ENCODE results near the gene VPS72.
A peak's percentile ranks its signal among the peaks of the same experiment; 100 is the strongest.

The VPS72 gene

DNA sequence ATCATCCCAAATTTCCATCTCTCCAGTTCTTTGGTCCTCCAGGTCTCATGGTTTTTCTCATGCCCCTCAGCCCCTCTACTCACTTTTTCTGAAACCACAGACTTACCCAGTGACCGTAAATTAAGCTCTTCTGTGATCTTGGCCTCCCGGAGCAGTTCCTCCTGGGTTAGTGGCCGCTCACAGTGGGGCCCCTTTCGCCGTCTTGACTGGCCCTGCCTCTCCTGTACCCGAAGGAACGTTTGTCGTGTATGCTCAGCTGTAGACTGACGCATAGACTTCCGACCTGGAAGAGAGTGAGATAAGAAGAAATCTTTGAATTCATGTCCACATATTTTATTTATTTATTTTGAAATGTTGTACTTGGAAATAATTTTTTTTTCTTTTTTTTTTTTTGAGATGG, 5.8 kb downstream of the VPS72 start:
- no peak for DNase-seq

DNA sequence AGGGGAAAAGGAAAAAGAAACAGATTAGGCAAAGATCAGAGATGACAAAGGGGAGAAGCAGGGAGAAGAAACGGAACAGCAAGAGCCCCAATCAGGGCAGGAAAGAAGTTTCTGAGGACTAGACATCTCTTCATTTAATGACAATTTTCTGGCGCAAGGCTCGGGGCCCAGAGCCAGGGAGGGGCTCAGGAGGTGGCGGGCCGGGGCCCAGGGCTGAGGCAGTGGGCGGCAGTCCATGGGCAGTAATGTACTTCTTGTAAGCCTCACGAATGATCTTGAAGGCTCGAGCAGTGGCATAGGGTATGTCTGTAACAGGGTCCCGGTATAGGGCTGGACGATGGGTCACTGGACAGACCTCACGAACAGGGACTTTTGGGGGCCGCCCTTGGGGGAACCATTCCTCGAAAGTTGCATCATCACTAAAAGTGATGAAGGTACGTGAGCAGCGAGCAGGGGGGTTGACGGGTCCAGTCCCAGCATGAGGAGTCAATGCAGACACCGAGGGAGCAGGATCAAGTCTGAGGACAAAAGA, 13.4 kb downstream of the VPS72 start:
- DNase-seq: no peak

DNA sequence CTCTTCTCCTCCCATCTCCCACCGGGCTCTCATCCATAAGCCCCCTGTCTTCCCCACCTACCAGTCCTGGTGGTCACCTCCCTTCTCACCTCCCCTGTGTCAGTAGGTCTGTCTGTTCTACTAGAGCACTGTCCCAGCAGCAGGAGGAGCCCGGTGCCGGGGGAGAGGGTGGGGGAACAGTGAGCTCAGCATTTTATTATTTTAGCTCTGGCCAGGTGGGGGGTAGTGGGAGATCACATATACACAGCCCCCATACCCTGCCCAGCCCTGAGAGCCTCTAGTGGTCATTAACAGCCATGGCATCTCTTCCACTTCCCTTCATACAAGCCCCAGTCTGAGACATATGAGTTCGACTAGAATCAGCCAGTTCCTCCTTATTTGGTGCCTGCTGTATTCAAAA, 14.1 kb downstream of the VPS72 start, which contains the start of gene TMOD4:
TSS of gene TMOD4 (minus strand) at position 119 of the 400 bp plus-strand sequence. CDS start 1,106 bp downstream, outside the sequence.
- DNase-seq: no peak

DNA sequence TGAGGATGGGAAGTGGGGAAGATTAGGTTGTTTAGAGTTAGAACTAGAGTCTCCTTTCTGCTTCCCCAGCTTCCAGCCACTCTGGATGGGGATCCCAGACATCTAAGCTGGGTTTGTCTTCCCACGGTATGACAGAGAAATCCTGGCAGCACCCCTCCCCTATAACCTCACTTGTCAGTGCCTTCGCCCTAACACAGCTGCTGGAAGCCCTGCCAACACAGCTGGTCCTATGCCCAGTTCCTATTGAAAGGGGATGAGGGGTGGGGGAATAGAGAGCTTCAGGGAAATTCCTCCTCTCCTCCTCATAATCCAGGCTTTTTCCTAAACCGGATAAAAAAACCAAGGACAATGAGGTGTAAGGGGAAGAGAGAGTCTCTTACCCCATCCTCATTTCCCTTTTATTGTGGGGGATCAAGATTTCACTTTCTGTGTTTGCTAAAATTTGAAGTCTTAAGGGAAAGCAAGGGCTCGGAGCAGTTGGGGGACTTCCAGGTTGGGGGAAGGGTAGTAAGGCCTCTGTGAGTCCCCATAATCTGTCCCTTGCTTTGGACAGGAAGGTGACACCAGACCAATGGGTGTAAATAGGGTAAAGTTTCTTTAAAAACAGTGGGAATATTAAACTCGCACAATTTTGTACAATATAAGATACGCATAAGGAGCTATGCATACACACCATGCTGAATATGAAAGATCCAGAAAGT, 14.8 kb downstream of the VPS72 start:
- no peak for DNase-seq

DNA sequence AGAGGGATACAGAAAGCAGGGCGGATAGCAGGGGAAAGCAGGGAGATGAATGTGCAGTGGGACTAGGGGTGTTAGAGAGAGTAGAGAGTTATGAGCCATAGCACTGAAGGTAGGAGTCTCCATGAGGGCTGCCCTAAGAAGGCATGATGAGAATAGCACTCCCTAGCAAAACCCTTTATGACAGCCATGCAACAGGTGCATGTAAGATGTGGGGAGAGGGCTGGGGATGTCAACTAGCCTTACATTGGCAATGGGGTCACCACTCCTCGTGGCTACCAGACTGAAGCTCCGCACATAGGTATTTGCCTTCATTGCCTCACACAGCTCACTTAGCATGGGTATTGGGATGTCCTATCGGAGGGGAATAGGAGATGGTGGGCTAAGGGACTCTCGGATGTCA, 18.8 kb downstream of the VPS72 start:
- no peak for DNase-seq

DNA sequence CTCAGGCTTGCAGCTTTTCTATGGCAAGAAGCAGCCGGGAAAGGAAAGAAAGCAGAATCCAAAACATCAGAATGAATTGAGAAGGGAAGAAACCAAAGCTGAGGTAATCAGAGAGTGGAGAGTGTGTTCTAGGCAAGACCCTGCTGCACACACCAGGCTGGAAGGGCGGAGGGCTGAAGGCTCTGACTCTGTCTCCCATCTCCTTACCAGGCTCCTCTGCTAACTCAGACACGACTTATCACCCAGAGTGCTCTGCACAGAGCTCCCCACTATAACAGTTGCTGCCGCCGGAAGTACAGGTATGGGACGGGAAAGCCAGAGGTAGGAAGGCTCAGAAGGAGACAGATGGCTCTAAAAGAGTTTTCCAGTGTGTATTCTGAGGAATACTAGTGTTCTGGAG, 22.9 kb downstream of the VPS72 start:
- DNase-seq: no peak

DNA sequence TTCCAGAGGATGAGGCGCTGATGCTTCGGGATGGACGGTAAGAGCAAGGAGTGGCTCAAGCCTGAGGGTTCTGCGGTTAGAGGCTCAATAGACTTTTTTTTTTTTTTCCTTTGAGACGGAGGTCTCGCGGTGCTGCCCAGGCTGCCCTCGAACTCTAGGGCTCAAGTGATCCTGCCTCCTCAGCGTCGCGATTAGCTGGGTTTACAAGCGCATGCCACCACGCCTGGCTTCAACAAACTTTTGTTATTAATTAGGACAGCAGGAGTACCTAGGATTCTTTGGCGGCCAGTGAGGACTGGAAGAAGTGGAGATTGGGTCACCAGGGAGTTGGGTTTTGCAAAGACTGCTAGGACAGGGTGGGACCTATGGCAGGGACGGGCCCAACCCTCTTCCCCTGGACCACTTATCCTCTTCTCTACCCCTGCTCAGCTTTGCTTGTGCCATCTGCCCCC, 23.5 kb downstream of the VPS72 start:
- DNase-seq: peak; percentile 73

DNA sequence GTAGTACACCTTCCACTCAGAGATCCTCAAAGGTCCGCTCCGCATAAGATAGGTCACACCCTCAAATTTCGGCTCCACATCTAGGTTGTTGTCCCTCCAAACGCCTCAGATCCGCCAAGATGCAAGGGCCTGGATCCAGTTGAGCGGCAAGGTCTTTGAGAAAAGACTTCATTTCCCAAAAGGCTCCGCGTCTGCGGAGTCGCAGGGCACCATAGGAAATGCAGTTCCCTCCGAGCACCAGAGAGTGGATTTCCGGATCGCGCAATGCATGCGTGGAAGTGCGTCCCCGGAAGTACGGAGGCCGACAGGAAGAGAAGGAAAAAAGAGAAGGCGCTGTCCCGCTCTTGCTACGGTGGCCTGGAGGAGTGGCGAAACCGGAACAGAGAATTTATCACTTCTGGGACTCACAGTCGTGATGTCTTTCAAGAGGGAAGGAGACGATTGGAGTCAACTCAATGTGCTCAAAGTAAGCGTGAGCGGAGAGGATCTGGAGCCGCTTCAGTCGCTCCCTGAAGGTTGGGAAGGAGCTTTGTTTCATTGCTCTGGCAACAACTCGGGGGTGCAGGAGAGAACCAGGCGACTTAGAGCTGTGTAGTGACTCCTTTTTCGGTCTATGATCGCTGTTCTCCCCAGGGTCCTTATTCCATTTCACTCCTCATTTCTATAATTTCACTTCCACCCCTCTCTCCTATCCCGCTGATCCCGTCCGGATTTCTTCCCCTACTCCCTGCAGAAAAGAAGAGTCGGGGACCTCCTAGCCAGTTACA, 24.1 kb downstream of the VPS72 start, which contains the start of the genes LYSMD1 and SCNM1:
TSS of gene LYSMD1 (minus strand) at position 165 of the 767 bp plus-strand sequence. CDS start 644 bp downstream, outside the sequence.
TSS of gene SCNM1 (plus strand) at position 407 of the 767 bp plus-strand sequence. CDS start at position 416, 9 bp downstream.
- DNase-seq: peak; percentile 100

DNA sequence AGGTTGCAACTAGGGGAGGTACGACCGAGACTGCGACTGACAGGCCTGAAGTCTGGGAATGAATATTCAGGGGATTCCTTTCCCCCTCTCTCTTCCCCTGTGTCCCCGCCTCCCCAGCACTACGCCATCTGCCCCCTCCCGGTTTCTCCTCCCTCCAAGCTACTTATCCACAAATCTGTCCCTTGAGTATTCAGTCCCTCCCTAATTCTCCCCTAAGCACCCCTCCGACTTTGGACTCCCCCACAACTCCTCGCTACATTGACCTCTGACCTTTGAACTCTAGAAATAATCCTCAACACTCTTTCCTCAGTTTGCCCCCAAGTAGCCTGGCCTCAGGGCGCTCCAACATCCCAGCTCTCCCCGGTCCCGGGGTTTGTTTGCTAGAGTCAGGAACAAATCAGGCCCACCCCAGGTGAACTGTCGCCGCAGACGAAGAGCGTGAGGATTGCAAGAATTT, 24.7 kb downstream of the VPS72 start:
- DNase-seq: peak; percentile 61

DNA sequence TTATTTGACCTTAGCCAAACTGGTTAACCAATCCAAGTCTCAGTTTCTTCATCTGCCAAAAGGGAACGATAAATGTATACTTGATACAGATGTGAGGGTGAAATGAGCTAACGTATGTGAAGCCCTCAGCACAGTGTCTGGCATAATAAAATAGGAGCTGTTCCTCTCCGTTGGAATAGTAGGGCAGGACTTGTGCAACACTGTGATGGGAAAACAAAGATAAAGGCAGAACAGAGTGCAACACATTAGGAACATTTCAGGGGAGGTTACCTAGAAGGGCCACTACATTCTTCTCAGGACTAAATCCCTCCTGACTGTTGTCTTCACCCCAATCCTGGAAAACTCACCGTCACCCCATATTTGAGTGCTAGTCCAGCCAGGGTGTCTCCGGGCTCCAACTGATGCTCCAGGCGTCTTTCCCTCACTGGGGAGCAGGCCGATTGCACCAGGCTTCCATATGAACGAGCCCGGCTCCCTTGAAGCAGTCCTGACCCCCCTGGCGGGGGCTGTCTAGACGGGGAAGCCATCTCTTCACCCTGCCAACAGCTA, 25.2 kb downstream of the VPS72 start:
- no peak for DNase-seq

DNA sequence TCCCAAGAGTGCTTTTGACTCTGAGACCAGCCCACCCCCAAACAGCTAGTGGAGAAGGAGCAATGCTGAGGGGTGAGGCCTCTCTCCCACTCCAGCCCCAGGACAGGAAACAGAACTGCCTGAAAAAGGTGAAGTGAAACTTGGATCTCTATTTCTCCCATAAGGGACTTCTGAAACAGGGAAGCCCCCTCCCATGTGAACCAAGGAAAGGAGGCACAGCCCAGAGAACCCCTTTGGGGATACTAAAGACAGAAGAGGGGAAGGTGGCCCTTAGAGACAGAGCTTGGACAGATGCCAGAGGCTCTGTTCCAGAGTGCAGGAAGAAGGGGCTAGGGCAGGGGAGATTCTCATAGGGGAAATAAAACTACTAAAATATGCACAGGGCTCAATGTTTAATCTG, 30.6 kb downstream of the VPS72 start:
- DNase-seq: no peak

DNA sequence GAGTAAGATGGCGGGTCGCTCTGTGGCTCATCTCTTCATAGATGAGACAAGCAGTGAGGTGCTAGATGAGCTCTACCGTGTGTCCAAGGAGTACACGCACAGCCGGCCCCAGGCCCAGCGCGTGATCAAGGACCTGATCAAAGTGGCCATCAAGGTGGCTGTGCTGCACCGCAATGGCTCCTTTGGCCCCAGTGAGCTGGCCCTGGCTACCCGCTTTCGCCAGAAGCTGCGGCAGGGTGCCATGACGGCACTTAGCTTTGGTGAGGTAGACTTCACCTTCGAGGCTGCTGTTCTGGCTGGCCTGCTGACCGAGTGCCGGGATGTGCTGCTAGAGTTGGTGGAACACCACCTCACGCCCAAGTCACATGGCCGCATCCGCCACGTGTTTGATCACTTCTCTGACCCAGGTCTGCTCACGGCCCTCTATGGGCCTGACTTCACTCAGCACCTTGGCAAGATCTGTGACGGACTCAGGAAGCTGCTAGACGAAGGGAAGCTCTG, 31.2 kb downstream of the VPS72 start:
- no peak for DNase-seq

DNA sequence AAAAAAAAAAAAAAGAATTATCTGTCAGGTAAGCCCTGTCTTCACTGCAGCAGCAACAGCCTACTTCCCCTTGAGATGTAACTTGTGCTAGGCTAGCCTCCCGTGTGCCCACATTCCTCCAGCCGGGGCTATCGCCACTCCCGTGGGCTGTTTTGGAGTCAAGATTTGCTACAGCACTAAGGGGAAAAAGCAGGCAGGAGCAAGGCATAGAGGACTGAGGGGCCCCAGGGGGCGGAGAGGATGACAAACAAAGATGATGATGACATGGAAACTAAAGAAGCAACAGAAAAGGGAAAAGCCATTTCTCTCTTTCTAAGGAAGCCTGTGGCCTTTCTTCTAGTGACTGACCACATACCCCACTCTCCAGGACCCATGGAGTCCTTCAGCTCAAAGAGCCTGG, 31.7 kb downstream of the VPS72 start:
- DNase-seq: no peak

DNA sequence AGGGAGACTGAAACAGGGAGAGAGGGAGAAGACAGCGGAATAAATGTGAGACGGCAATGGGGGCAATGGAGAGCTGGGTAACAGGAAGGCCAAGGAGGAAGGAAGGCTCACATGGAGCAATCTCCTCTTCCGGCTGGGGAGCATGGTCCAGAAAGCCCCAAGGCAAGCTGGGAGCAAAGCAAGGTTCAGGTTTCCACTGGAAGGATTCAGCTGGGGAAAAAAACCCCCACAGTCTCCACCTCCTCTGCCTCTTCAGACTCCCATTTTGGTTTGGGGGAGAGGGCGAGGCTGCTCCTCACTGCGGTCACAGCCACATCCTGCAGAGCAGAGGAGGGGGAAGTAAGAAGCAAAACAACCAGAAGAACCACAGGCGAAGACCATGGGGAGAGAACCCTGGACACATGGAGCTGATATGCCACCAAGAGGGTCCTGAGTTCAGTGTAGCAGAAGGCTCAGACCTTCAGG, 32.9 kb downstream of the VPS72 start:
- no peak for DNase-seq

DNA sequence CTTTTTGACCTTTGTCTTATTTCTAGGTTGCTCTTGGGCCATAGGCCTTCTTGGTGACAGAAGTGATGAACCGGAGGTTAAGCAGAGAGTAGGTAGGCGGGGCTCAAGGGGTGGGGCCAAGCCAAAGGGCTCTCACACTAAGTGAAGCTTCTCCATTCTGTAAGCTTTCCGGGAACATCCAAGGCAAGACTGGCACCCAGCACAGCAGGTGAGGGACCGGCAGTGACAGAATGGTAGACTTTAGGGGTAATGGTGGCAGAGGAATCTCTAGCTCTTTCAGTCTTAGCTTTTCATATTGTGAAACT, 33.5 kb downstream of the VPS72 start, which contains the start of gene TNFAIP8L2:
TSS of gene TNFAIP8L2 (plus strand) at position 135 of the 305 bp plus-strand sequence. CDS start 2,049 bp downstream, outside the sequence.
- no peak for DNase-seq

DNA sequence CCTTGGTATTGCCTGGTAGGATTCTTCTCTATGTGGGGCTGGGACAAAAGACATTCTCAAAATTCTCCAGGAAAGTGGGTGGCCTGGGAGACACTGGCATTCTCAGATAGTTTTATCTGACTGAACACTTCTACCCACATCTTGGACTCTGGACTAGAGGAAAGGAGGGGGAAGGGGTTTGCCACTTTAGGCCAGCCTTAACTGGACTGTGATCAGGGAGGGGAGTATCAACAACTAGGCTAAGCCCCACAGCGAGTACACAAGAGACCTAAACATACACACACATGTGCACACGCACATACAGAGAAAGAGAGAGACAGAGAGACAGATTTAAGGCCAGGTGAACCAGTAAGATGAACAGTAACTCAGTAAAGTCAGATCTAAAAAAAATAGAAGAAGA, 42.3 kb downstream of the VPS72 start:
- DNase-seq: no peak

DNA sequence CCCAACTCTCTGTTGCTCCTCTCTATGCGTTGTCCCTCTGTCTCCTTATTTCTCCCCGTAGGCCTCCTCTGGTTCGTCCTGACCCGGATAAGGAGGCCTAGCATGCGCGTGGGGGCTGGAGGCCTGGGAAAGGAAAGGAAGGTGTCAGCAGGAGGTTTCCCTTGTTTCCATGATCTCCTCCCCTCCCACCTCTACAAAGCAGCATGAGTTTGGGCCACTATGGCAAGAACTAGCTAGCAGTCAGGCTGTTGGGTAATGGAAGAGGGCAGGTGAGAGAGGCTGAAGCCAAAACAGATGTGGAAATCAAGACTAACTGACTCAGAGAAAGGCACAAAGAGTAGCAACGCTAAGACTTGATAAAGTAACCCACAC, 42.9 kb downstream of the VPS72 start:
- DNase-seq: no peak

DNA sequence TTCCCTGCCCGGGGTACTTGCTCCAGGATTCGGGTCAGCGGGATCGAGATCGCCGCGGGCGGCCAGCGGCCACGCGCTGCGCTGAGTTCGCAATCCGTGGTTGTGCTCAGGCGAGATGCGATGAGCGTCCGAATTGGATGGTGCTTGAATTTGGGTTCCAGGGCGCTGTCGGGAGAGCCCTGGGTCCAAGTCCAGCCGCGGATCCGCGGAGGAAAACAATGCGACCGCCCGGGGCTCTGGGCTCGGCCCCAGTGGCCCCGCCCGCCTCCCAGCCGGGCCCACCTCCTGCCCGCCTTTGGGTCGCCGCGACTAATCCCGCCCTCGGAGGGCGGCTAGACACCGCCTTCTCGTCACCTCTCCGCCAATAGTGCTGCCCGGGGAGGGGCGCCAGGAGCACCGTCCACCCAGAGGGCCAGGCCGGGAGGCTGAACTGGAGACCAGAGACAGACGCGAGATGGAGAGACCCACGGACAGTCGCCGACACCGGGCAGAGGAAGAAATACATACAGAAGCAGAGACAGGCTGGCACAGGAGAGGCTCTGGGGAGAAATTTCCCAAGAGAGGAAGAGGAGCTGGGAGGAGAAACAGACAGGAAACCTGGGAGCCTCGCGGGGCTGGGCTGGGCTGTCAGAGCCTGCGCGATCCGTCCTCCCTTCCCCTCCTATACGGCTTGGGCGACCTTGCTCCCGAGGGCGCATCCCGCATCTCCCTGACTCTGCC, 43.4 kb downstream of the VPS72 start, which contains the start of gene SEMA6C:
TSS of gene SEMA6C (minus strand) at position 220 of the 720 bp plus-strand sequence. CDS start 4,010 bp downstream, outside the sequence.
- DNase-seq: peak; percentile 89

DNA sequence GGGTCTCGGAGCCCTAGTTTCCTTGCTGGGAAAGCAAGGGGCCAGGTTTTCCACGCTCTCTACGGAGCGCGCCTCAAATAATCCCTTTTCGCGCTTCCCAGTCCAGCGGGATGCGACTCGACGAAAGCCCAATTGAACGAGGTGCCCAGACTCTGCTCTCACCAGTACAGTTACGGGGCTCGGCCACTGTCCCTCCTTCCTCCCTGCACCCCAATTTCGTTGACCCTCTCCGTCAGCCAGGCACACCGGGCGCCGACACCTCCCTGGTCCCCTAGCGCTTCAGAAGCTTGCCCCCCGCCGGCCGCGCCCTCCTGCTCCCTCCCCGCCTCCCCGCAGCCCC, 44.0 kb downstream of the VPS72 start:
- no peak for DNase-seq

DNA sequence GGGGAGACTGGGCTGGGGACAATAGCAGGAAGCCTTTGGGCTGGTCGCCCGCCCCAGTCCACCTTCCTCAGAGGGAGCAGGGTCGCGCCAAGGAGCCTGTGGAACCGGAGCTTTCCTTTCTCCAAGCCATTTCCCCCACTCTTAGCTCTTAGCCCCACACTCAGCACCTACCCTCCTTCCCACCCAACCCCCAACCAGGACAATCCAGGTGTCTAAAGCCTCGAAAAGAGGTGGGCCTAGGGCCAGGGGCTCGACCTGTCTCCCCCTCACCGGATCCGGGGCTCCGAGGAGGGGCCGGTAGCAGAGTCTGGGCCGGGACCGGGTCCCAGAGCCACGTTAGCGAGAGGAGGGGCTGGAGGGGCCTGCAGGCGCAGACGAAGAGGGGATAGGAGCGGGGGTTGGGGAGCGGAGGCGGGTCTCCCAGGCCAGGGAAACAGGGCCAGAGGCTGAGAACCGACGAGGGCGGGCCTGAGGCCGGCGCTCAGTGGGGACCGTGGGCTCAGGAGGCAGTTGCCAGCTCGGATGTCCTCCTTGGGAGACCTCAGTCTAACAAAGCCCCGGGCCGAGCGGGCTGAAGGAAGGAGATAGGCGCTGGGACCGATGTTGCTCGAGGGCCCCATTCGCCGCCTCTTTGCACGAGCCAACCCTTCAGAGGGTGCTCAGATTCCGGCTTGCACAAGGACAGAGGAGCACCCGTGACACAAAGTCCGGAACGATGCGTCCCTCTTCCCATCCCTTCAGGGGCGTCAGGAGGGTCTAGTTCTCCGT, 44.5 kb downstream of the VPS72 start:
- DNase-seq: no peak
